GM18907 (cell line): ENCODE results near the gene LRWD1.

ENCODE experiments used
- ATAC-seq: cut with Tn5 transposase; IDR thresholded peaks from one replicate; pipeline ENCODE4 v1.9.1; 2021; ENCODE audit warnings: mild to moderate bottlenecking, moderate library complexity; ENCODE audit not compliant: unreplicated experiment

The LRWD1 gene

GRCh38 chr7:102464577-102465280 is at the start of gene LRWD1, which contains the start of gene ALKBH4:
LRWD1 (plus strand) TSS chr7:102464984; CDS start chr7:102465081, 97 bp downstream.
ALKBH4 (minus strand) TSS chr7:102464863; CDS start chr7:102464836, 27 bp downstream.
- ATAC-seq = peak; percentile 86

- peak; percentile 43 for ATAC-seq
These were observed 49.0 kb upstream of the LRWD1 start for GRCh38 chr7:102415685-102416225.

- no peak for ATAC-seq
These were observed 48.4 kb upstream of the LRWD1 start for GRCh38 chr7:102416406-102416805.

DNA sequence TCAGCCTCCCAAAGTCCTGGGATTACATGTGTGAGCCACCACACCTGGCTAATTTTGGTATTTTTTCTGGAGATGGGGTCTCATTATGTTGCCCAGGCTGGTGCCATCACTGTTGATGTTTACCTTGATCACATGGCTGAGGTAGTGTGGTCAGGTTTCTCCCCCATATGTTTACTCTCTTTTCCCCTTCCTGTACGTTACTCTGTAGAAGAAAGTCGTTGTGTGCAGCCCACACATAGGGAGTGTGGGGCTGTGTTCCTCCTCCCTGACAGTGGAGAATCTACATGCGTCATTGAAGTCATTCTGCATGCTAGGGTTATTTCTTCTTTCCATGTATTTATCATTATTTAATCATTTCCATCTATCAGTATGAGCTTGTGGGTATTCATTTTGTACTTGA is 47.7 kb upstream of the LRWD1 start:
- no peak for ATAC-seq

- no peak for ATAC-seq
These were observed 46.2 kb upstream of the LRWD1 start for GRCh38 chr7:102418592-102418991.

DNA sequence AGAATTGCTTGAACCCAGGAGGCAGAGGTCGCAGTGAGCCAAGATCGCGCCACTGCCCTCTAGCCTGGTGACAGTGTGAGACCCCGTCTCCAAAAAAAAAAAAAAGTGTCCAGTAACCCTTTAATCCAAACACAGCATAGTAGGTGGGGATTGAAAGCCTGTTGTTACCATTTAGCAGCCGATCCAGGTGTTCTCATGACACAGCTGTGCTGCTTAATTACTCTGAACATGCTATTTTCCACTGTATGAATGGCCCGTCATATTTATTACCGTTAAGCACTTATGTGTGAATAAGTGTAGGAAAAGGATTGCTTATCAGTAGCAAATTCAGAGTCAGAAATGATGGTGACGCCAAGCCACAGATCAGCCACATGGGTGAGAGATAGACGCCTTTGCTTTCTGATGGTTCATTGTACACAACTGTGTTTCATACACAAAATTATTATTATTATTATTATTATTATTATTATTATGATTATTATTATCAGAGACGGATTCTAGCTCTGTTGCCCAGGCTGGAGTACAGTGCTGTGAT is 43.0 kb upstream of the LRWD1 start:
- no peak for ATAC-seq

- no peak for ATAC-seq
These were observed 40.6 kb upstream of the LRWD1 start for GRCh38 chr7:102424129-102424551.

- peak; percentile 34 for ATAC-seq
These were observed 40.0 kb upstream of the LRWD1 start for GRCh38 chr7:102424787-102425218.

DNA sequence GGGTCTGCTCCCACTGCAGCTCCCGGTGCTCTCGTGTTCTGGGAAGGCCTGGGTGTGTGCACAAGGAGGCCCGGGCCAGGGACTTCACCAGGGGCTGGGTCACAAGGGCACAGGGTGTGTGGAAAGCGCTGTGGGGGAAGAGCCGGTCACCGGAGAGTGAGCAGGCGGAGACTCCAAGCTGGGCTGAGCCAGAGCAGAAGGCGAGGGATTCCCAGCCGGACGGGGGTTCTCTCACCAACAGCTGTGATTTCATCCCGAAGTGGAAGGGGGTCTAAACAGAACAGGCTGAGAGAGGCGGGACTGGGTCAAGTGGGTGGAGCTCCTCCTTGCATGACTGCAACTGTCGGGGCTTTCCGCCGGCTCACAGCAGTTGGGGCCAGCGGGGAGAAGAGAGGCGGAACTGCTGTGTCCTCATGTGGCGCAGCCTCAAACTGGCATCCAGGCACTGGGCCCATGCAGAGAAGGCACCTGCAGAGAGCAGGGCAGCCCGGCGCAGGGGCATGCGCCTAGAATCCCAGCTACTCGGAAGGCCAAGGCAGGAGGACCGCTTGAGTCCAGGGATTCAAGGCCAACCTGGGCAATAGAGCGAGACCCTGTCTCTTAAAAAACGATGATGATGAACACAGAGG is 39.0 kb upstream of the LRWD1 start:
- ATAC-seq = peak; percentile 61

GRCh38 chr7:102426268-102427018 is 38.3 kb upstream of the LRWD1 start:
- peak; percentile 46 for ATAC-seq

DNA sequence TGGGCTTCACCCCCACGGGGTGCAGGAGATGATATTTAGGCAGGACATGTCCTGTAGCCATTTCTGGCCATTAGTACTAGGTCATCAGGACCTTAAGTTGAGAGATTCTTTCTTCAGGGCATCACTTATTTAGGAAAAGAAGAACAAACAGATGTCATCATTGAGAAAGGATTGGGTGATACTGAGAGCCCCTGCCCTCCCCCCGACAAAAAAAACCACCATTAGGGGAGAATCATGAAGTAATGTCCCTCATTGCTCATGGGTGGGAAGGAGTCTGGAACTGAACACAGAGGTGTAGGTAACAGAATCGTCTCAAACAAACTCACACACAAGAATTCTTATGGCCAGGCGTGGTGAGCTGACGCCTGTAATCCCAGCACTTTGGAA is 37.8 kb upstream of the LRWD1 start:
- no peak for ATAC-seq

DNA sequence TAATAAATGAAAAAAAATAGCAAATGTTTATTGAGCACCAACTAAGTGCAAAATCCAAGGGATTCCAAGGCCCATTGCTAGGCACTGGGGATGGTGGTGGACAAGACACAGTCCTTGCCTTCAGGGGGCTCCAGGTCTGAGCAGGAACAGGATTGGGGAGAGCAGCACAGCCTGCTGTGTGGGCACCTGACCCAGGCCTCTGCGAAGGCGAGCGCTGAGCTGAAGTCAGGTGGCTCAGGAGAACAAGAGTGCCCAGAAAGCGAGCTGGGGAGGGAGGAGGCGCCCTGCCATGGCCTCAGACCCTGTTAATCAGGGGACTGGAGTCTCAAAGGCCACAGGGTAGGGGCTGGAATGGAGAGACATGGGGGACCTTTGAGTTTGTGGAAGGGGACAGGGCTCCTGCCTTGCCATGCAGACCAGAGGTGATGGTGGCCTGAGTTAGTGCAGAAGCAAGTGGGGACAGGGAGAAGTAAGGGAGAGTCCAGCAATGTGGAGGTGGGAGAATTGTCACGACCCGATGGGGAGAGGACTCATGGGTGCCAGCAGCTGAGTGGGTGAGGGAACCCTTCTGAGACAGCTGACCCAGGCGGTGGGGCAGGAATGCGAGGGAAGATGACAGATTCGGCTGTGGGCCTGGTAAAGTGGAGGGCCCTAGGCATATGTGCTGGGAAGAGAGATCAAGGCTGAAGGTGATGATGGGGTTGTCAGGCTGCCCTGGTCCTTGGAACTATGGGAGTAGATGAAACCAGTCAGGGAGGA is 35.5 kb upstream of the LRWD1 start:
- ATAC-seq = no peak

- no peak for ATAC-seq
These were observed 33.0 kb upstream of the LRWD1 start for GRCh38 chr7:102431617-102432298.

DNA sequence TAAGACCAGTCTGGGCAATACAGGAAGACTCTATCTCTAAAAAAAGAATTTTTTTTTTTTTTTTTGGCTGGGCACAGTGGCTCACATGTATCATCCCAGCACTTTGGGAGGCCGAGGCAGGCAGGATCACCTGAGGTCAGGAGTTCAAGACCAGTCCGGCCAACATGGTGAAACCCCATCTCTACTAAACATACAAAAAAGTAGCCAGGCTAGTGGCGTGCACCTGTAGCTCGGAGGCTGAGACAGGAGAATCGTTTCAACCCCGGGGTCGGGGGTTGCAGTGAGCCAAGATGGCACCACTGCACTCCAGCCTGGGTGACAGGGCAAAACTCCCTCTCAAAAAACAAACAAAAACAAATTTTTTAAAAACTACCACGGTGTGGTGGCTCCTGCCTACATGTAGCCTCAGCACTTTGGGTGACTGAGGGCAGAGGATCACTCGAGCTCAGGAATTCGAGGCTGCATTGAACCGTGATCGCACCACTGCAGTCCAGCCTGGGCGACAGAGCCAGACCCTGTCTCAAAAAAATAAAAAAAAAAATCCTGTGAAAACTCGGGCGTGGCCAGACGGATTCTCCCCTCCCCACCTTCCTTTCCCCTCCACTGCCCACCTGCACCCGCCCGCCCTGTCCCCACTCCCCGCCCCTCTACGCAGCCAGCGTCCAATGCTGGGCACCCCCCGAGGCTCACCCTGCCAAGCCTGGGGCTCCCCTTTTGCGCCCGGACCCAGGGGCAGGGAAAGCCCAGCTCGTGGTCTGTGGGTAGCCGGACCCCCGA is 32.2 kb upstream of the LRWD1 start:
- ATAC-seq = peak; percentile 45

- peak; percentile 47 for ATAC-seq
These were observed 31.4 kb upstream of the LRWD1 start, which contains the start of gene ORAI2 for GRCh38 chr7:102433219-102434038. ORAI2 (plus strand) TSS chr7:102433575; CDS start chr7:102438957, 5,382 bp downstream.

DNA sequence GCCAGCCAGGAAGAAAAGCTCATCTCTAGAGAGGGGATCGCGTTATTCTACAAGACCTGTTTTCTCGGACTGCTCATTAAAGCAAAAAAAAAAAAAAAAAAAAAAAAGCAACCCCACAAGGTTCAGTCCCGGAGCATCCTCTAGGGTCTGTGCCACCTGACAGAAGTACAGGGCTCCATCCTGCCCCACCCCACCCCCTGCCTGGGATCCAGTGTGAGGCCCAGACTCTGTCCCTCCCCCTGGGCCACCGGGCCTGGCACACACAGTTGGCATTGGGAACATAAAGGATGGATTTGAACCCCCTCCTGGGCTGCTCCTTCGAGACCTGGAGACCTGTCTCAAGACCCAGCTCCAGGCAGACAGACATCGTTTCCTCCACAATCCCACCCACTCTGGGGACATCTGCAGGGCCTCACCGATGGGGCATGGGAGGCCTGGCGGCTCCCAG is 30.7 kb upstream of the LRWD1 start:
- peak; percentile 9 for ATAC-seq

GRCh38 chr7:102436118-102436517 is 28.7 kb upstream of the LRWD1 start:
- ATAC-seq = no peak
